HT-29 (cell line): ENCODE results near the gene MYH15. TPM values are rescaled to one million over a fixed set of nuclear protein-coding genes. Genes with fewer than 3 reads are reported as not detected.
A peak's percentile ranks its signal among the peaks of the same experiment; 100 is the strongest.

ENCODE experiments used
- DNase-seq: peaks from one replicate; pipeline ENCODE4 v3.0.0-alpha.2; 2015; ENCODE audit warnings: low spot score
- total RNA-seq: library from RNA; depleted of rRNA; stranded (reverse); fragments of >200 nt; shearing (Covaris generic); gene quantifications from 2 replicates; pipeline ENCODE4 v1.2.3, GENCODE V29; 2014

The MYH15 gene
- total RNA-seq, 1 experiment from 2014 or later: not detected

DNA sequence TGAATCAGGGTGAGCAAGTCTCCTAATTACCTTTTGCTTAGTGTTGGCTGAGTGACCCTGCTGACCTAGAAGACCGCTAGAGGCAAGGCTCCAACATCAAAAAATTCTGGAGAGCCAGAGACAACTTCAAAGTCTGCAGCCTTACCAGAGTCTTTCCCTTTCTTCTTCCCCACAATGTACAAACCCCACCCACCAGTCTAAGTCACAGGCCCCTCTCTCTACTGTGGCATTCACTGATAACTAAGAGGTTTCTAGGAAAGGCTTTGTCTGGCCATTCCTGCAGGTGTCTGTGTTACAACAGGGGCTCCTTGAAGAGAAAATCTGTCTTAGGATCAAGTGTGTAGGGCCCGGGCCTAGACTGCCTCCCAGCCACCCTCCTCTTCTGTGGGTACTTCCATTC lies 525 bp downstream of the MYH15 start:
- DNase-seq: no peak

DNA sequence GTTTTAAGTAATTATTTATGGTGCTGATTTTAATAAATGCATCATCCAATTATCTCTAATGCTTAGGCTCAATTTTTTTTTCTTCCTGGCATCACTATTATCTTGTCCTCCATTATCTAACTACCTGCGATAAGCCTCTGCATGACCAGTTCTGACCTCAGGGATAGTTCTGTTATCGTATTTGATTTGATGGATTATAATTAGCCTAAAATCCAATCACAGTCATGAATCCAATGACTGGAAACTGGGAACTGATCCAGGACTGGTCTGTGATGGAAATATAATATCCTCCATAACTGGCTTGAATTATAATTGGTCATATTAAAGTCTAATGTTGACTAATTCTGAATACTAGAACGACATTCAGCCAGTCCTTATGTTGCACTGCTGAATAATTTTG lies 1.1 kb downstream of the MYH15 start:
- DNase-seq: no peak

DNA sequence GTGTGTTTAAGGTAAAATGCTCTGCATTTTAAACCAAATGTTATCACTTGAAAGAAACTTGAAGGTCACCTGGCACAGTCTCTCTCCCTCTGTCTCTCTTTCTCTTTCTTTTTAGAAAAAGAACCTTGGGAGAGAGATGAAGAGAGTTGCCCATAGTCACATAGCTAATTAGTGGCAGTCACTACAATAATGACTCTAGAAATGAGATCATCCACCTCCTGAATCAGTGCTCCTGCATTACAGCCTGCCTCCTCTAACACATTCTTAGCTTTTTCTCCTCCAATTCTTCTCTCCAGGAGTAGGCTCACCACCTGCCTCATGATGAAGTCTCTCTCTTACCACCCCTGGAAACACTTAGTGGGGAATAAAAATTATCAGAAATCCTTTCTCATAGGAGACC lies 2.5 kb downstream of the MYH15 start:
- DNase-seq: no peak

DNA sequence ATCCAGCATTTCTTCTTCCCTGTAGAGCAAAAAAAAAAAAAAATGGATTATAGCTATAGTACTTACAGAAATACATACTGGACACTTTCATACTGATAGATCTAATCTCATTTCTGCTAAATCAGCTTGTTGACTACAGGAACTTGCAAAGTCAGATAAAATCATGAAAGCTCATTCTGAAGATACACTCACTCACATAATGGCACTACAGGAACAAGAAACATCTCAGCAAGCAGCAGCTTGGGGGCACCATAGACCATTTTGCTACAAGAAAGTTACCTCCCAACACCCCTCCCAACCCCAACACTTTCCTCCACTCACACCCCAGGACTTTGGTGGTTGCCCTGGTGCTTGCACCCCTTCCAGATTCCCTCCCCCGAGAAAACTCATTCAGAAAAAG lies 4.6 kb downstream of the MYH15 start:
- no peak for DNase-seq

DNA sequence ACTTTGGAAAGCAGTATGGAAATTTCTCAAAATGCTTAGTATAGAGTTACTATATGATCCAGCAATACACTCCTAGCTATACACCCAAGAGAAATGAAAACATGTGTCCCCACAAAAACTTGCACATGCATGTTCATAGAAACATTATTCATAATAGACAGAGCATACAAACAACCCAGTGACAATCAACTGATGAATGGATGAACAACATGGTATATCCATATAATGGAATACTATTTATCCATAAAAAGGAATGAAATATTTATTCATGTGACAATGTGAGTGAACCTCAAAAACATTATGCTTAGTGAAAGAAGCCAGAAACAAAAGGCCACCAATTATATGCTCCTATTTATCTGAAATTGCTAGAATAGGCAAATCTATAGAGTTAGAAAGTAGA lies 6.7 kb downstream of the MYH15 start:
- no peak for DNase-seq

DNA sequence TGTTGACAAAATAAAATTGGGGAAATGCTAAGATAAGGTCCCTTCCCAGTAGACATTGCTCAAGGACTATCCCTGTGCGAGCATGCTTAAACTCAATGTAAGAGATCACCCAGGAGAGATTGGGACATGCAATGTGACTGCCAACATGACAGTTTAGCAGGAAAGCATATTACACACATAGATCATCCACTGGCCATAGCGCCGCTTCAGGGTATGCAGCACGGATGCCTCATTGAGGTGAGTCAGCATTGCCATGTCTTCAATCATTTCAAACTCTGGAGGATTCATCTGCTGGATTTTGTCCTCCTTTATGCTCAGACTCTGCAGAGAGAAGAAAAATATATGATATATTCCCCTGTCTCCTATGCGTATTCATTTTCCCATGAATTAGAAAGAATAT lies 8.9 kb downstream of the MYH15 start:
- DNase-seq: no peak

DNA sequence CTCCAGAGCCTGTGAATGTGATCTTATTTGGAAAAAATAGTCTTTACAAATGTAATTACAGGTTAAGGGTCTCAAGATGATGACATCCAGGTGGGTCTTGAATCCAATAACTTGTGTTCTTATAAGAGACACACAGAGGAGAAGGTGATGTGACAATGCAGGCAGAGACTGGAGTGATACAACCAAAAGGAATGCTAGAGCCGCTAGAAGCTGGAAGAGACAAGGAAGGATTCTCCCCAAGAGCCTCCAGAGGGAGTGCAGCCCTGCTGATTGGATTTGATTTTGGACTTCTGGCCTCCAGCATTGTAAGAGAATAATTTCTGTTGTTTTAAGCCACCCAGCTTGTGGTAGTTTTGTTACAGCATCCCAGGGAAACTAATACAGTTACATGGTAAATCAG lies 9.7 kb downstream of the MYH15 start:
- DNase-seq: no peak

DNA sequence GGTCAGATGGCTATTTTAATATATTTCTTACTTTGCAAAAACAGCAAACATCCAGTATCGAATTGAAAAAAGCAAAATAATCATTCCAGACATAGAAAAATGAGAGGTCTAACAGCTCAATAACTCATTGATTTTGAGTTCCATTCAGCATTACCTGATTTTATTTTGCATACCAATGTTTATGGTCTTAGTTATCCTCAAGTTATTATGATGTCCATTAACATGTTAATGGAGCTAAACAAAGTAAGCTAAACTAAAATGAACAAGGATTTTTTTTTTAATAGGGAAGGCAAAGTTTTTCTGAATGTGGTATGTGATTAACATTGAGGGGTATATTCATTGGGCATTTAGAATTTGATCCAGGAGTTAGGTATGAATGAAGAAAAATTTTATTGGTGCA lies 13.1 kb downstream of the MYH15 start:
- no peak for DNase-seq

DNA sequence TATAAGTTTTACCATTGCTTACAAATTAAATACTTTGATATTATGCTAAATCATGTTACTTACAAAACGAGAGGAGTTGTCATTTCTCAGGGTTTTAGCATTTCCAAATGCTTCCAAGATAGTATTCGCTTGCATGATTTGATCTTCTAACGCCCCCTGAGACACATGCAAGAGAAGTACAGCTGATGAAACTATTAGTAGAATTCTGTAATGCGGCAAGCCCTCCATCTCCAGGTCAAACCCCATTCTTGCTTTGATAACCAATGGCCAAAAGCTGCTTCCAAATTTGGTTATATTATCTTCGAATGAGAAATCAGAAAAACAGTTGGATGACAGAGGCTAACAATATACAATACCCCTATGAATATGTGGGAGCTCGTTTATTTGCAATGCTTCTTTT lies 14.7 kb downstream of the MYH15 start:
- no peak for DNase-seq

DNA sequence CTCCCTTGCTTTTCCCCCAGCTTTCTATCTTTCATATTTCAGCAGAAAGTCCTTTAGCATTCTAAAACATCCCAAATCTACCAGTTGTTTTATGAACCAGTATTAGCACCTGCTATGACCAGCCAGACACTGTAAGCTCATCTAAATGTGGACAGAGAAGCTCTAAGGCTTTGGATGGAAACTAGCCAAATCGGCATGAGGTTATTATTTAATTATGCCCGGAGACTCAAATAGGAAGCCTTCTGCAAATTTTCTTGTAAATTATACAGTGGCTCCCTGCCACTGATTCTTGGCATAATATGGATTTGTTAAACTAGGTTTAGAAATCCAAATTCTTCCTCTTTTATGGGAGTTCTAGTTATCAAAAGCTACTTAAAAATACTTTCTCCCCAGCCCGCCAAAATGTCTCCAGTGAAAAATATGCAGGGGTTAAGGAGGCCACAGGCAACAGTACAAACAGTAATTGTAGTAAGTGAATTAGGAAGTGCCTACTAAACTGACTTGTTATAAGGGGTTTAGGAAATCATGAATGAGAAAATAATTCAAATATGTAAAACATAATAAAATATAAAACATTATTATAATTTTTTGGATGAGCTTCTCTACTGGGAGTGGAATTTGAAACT lies 15.4 kb downstream of the MYH15 start:
- DNase-seq: no peak

DNA sequence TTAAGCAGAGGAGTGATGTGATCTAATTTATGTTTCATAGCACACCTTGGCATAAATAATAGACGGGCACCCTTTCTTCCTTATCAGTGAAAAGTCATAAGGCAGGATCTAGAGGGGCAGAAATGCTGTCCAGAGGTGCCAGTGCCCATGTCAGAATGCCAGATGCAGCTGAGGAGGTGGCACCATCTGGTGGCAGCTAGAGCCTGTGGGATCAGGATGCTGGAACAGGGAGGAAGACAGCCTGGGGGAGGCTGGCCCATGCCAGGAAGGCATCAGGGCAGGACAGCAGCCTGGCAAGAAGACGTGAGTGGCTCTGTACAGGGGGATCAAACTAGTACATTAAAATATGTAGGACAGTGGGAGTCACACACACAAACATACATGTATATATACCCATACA lies 16.5 kb downstream of the MYH15 start:
- peak; percentile 71 for DNase-seq

DNA sequence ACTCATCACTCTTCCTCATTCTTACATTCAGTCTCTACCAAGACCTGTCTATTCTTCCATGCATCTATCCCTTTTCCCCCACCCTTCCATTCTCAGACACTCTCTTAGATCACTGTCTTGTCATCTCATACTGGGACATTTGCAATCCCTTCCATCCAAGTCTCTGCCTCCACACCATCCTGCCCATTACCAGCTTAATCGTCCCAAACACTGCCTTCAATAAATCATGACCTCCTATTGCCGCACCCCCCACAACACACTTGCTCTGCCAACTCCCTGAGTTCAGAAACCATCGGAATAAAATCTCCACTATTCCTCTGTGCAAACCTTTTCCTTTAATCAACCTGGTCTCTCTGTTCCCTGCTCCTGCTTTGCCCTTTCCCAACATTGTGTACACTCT lies 18.9 kb downstream of the MYH15 start:
- no peak for DNase-seq

DNA sequence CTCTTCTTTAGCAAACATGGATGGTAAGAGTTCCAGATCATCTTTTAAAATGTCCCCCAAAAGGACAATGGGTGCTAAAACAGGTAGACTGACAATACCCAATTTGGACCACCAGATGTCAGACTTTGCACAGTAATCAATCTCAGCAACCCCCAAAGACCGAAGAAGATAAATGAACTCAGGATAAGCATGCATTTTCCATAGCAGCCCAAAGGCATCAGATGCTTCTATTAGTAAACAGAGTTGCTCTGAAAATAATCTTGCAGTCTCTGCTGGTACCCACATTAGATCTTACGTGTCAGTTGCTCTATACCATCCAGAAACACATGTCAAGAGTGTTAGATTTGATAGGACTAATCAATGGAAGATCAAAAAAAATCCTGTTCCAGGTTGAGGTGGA lies 20.6 kb downstream of the MYH15 start:
- DNase-seq: peak; percentile 81

DNA sequence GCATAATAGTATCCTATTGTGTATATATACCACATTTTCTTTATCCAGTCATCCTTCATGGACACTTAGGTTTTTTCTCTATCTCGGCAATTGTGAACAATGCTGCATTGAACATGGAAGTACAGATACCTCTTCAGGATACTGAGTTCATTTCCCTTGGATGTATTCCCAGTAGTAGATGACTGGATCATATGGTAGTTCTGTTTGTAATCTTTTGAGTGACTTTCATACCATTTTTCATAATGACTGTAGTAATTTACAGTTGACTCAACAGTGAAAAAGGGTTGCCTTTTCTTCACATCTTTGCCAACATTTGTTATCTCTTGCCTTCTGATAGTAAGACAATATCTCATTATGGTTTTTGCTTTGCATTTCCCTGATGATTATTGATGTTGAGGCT lies 21.8 kb downstream of the MYH15 start:
- DNase-seq: no peak

DNA sequence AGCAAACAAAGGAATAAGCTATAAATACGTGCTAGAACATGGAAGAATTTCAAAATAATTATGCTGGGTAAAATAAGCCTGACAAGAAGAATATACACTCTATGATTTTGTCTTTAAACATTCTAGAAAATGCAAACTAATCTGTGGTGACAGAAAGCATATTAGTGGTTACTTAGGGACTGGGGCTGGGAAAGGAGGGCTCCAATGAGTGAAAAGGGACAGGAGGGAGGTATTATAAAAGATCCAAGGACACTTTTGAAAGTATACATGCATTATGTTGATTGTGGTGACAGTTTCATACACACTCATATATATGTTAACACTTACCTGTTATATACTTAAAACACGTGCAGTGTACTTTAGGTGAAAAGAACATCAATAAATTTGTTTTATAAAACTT lies 23.0 kb downstream of the MYH15 start:
- DNase-seq: no peak

DNA sequence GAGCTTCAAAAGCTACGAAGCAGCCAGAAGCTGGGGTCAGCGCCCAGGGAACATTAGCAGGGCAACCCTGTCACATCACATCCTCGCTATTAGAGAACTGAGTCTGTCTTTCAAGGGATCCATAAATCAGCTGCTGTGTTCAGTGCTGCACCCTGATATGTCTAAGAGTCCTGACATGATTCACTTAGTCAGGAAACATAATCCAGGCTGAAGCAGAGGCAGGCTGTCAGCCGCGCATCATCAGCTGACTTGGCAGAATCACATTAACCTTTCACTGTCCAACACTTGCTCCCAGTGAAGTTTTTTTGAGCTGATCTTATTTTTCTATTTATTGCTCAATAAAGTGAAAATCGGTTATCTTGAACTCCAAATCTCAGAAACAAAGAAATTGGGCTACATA lies 23.5 kb downstream of the MYH15 start:
- DNase-seq: no peak

DNA sequence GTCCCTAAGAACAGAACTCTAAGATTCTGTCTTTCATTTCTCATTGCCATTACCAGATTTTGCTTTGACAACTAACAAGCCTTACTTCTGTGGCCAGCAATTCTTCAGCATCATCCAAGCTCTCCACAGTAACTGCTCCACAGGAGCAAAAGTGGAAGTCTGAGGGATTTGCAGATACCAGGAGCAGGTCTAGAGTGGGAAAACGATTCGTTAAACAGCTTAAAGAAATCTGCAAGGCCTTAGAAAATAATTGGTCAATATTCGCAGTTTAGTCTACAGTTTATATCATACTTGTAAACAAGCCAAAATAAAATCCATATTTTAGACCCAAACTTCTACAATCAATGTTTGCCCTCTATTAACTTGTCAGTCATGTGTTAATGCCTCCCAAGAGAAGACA lies 24.1 kb downstream of the MYH15 start:
- no peak for DNase-seq

DNA sequence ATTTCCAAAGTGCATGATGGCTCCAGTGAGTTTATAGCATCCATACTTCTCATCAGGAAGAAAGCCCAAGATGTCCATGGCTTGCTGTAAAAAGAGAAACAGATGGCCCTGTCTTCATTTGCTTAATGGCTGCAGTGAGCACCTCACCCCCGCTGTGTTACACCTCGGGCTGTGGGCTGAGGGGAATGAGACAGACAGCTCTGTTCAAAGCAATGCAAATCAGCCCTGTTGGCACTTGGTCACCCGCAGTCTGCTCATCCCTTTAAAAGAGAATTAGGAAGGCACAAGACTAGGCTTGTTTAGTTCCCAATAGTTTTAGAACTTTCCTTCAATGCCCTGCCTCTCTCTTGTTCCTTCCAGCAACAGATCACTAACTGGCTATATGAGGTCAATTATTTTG lies 25.2 kb downstream of the MYH15 start:
- DNase-seq: no peak

DNA sequence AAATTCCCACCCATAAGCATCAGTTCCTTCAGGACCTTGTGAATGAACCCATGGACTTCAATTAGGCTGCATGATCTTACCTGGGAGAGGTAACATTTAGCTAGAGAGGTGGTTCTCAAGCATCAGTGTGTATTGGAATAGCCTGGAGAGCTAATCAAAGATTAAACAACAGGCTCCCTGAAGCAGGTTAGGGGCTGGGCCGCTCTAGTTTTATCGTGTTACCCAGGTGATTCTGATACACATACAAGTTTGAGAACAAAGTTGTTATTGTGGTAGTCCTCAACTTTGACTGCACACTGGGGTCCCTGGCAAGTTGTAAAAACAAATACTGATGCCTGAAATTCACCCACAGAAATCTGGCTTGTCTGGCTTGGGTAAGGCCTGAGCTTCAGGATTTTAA lies 31.2 kb downstream of the MYH15 start:
- DNase-seq: no peak

DNA sequence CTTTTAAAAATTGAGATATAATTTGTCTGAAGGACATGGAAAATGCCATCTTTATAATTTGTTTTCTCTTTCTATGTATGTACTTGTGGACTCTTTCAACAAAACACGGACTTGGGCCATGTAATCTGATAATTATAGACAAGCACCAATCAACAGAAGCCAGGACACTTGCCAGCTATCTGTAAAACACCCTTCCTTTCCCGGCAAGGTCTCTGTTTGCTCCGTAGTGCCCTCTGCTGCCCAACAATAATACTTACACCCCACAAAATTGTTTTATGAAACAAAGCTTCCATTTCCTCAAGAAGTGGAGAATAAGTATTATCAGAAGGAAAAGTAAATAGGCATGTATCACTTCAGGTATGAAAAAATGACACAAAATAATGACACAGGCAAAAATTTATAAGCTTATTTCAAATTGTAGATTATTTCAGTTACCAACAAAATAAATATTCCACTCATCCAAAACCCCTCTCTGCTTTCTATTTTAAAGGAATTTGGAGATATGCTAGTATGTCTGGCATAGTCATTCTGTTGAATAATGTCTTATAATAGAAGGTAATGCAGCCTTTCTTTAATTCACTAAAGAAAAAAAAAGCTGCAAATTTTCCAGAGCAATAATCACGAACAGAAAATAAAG lies 32.8 kb downstream of the MYH15 start:
- peak; percentile 79 for DNase-seq

DNA sequence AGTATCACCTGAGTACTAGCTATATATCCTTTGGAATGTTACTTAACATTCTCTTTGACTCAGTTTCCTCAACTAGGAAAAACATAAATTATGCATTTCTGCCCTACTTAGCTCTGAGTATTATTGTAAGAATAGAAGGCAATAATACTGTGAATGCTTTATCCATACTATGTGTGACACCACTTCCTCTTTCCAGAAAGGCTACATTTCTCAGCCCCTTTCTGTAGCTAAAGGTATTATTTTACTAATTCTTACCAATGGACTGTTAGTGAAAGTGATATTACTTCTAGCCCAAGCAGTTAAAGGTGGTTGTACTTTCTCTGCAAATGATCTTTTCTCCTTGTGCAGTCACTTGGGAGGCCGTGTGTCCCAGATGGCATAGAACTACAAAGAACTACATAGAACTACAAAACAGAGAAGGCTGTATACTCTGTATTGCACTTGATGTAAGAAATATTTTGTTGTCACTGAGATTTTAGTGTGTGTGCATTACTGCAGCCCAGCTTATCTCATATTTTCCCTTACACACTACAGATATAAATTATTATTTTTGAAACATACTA lies 35.1 kb downstream of the MYH15 start:
- no peak for DNase-seq

DNA sequence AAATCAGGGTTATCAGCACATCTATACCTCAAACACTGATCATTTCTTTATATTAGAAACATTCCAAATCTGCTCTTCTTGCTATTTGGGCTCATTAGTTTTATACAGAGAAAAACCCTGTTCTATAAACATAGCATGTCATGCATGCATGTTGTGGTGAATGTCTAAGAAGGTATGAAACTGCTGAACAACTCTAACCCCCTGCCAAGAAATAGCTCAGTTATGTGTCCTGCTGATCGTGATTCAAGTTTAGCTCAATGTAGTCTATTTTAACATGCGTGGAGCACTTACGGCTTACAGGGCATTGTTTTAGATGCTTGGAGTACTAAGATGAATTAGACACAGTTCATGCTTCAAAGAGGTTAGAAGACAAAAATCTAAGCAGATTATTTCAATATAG lies 35.8 kb downstream of the MYH15 start:
- no peak for DNase-seq

DNA sequence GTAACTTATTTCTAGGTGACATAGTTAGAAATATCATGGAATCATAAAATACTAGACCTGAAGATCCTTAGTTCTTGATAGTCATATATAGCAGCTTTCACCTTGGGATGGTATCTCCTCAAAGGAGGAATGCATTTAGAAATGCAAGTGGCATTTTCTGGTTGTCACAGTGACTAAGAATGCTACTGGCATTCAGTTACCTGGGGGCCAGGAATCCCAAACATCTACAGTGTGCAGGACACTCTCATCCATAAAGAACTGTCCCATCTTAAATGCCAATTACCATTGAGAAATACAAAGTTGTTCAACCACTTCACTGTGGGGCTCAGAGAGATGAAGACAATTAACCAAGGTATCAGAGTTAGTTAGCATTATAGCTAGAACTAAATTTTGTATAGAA lies 36.7 kb downstream of the MYH15 start:
- DNase-seq: no peak
